CD4-positive, alpha-beta T cell treated with Interleukin-4 for 1 hour (primary cell): ENCODE measurements around the gene ZBP1.
"Not testable (repeated sequence)": the region's sequence is repeated elsewhere in the genome, so short reads cannot be mapped to it uniquely, and the experiment has no call there.

Source experiments
- DNase-seq, 2 donors: peaks; one replicate each; pipeline ENCODE4 v3.0.0-alpha.2; 2020 to 2022

Gene ZBP1

DNA sequence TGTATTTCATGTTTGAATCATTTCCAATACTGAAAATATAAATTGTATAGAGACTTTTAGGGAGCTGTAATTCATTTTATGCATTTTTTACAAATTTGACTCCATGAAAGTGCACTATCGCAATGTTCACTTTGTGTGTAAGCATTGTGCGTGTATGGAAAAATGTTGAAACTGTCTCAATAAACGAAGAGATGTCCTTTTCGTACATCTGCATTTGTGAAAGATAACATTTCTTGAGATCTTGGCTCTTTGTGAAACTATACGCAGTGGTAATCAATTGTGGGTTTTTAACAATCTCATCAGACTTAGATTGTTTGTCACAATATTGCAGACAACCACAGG is 18.6 kb upstream of the ZBP1 start:
- DNase-seq: no peak

GRCh38 chr20:57638173-57638894 is 18.1 kb upstream of the ZBP1 start:
- no peak for DNase-seq

- peak in 1 of 2 donors; percentile 52 for DNase-seq
Measured at GRCh38 chr20:57633945-57634491, 13.8 kb upstream of the ZBP1 start.

- no peak for DNase-seq
Measured at GRCh38 chr20:57632286-57632685, 12.1 kb upstream of the ZBP1 start.

DNA sequence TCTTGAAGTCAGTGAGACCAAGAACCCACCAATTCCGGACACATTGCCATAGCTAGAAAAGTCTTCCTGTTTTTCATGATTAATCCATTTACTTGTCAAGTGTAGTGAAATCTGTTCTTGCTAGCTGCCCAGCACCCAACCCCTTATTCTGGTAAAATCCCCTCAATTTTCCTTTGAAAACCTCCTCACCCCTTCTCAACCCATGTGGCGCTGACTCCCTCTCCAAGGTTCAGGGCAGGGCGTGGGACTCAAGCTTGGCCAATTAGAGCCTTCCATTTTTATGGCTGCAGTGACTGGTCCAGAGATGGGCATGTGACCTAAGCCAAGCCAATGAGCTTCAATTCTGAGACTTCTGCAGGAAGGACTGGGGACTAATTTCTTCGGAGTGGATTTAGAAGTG is 9.8 kb upstream of the ZBP1 start:
- DNase-seq: peak; percentile 66 to 79

- DNase-seq: peak; percentile 50 to 67
Measured at GRCh38 chr20:57629491-57629901, 9.3 kb upstream of the ZBP1 start.

GRCh38 chr20:57628962-57629308 is 8.7 kb upstream of the ZBP1 start:
- DNase-seq: not testable (repeated sequence)

- peak; percentile 77 for DNase-seq
Measured at GRCh38 chr20:57628047-57628961, 8.1 kb upstream of the ZBP1 start.

- DNase-seq: no peak
Measured at GRCh38 chr20:57627339-57627738, 7.1 kb upstream of the ZBP1 start.

GRCh38 chr20:57625978-57626377 is 5.8 kb upstream of the ZBP1 start:
- DNase-seq: no peak

GRCh38 chr20:57625181-57625958 is 5.1 kb upstream of the ZBP1 start:
- no peak for DNase-seq

DNA sequence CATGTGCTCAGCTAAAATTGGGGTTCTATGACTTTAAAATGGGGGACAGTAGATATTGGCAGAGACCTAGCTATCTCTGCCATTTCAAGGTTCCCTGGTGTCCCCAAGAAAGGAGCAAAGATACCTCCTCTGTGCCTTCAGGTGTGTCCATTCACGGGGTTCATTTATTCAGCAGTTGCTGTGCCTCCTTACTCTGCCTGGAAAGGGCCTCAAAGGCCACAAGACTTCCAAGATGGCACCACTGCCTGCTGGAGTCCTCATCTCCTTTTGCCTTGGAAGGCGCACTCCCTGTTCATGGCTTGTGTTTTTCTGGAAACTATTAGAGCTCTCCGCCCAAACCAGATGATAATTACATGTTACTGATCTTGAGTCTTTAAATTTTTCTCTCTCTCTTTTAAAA is 3.9 kb upstream of the ZBP1 start:
- DNase-seq: no peak

DNA sequence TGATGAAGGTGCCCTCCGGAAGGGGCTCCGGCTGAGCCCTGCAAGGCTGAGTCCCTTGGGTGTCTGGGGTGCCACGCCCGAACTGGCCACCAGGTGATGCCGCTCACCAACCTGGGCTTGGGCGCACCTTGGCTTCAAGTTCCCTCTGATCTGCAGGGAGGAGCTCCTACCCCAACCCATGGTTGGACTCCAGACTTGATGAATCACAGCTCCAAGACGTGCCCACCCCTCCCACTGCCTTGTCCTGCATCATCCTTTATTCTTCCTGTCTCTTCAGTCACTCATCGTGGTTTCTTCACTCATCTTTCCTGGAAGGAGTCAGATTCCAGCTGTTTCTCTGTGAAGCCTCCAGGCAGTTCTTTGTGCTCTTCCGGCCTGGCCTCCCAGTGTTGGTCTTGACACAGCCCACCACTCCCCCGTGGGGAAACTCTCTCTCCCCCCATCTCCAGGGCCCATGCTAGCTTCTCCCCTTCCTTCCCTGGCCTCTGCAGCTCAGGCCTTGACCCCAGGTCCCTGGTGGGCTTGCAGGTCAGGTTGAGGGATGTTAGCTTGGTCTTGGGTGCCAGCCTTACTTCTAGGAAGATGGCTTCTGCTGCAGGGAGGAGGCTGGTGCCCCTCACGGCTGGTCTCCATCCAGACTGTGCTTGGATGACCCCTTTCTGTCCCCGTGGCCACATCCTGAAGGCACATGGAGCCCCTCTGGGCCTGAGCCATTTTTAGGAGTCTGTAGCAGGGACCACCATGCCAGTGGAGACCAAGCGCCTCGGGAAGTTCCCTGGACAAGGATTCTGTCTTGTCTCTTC is 2.6 kb upstream of the ZBP1 start:
- peak; percentile 72 to 76 for DNase-seq

GRCh38 chr20:57622201-57622570 is 2.0 kb upstream of the ZBP1 start:
- no peak for DNase-seq

DNA sequence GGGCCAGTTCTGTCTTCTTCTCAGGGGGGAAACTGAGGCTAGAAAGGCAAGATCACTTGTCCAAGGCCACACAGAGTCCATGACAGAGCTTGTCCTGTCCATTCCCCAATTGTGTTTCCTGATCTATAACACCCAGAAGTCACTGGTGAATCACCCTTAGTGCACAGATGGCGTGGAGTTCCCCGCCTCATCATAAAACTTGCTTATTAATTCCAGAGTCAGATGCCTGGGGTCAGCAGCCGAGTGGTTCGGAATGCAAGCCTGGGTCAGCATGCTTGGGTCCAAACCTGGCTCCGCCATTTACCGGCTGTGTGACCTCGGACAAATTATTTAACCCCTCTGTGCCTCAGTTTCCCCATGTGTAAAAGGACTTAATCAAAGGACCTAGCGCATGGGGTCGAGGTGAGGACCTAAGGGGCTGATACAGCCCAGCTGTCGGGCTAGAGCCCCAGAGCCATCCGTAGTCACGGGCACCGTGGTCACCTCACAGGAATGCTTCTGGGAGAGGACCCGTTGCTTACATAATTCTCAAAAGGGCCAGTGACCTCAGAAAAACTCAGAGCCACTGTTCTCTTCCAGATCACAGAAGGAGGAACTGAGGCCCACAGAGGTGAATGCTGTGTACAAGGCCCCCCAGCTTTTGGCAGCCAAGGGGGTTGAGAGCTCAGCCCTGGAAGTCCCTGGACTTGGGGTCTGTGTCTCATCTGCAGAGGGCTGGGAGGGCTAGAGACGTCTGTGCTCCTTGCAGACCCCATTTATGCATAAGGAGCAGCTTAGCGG is 1.4 kb upstream of the ZBP1 start:
- DNase-seq: no peak

GRCh38 chr20:57620999-57621398 is 773 bp upstream of the ZBP1 start:
- peak in 1 of 2 donors; percentile 35 for DNase-seq

DNA sequence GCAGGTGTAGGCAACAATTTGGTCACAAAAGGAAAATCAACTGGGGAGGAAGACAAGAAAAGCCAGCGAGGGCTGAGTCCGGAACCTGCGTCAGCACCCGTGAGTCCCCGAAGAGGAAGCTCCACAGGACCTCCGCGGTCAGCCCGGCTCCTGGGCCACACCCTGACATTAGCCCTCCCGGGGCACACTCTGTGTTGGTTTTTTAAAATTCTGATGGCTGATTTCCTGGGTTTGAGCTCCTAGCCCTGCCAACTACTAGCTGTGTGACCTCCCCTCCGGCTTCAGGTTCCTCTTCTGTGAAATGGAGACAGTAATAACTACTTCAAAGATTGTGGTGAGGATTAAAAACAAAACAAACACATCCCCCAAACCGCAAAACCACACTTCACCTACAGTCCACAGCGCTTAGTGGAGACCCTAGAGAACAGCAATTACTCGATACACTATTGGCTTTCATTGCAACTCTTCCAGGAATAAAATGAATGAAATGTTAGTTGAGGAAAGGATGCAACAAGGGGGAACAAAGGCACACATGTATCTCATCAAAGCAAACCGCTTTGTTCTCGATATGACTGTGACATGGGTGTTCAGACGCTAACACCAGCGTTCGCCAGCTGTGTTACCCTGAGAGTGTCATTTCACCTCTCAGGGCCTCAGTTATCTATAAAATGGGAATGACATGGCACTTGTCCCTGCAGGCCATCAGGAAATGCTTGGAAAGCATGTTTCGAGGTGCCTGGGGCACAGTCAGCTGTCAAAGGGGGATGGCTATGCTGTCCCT is 985 bp downstream of the ZBP1 start:
- peak; percentile 81 to 86 for DNase-seq

GRCh38 chr20:57618764-57619050 is 1.5 kb downstream of the ZBP1 start:
- no peak for DNase-seq

GRCh38 chr20:57618091-57618763 is 2.0 kb downstream of the ZBP1 start:
- peak in 1 of 2 donors; percentile 28 for DNase-seq

- no peak for DNase-seq
Measured at GRCh38 chr20:57617079-57617795, 3.0 kb downstream of the ZBP1 start.
